ENCODE results near the gene XRRA1. TPM values are rescaled to one million over a fixed set of nuclear protein-coding genes. Genes with fewer than 3 reads are reported as not detected.
A peak's percentile ranks its signal among the peaks of the same experiment; 100 is the strongest.

XRRA1 gene
- total RNA-seq, 1 donor from 2014 or later, result 50.5 TPM

GRCh38 chr11:74927496-74927895, 21.4 kb downstream of the XRRA1 start:
- Mint-ChIP-seq H3K36me3 (ENCODE audit: low read depth) (peaks cover 41% of the 10 kb centered on the region), H3K4me1 (no peaks in the 10 kb centered on the region), H3K27me3 (no peaks in the 10 kb centered on the region), H3K9me3 (no peaks in the 10 kb centered on the region), H3K4me3 (no peak overlapping the region), H3K27ac (no peak overlapping the region)
- CTCF ChIA-PET, result no interaction called here
- ATAC-seq (ENCODE audit: low read depth), result no peak
- POLR2A ChIA-PET, result no interaction called here
- intact Hi-C loops (cut with micrococcal nuclease), result loop anchor here (5.0 kb wide), 1 partner anchor 455 kb away; no protein-coding TSS in a partner anchor
- no peak for DNase-seq
- TF ChIP-seq CTCF (IDR thresholded peaks at IDR 0.05), result no peak

- intact Hi-C loops (cut with micrococcal nuclease), result loop anchor here (5.0 kb wide), 1 partner anchor 456 kb away; no protein-coding TSS in a partner anchor
- no peaks in the 10 kb centered on the region for H3K27me3 Mint-ChIP-seq
- peaks cover 41% of the 10 kb centered on the region for H3K36me3 Mint-ChIP-seq (ENCODE audit: low read depth)
- DNase-seq (no peak), ATAC-seq (ENCODE audit: low read depth) (no peak)
- no peak overlapping the region for H3K4me3 Mint-ChIP-seq
- no peaks in the 10 kb centered on the region for H3K9me3 Mint-ChIP-seq
- ChIA-PET POLR2A (interaction anchor here (0.5 kb wide), 1 partner anchor 1164 kb away, joined by 6 read pairs; no protein-coding TSS in a partner anchor), CTCF (interaction anchor here (1.1 to 1.6 kb wide), 2 partner anchors 105 to 322 kb away, joined by 7 to 8 read pairs; no protein-coding TSS in a partner anchor)
- TF ChIP-seq CTCF (IDR thresholded peaks at IDR 0.05), result no peak
- no peaks in the 10 kb centered on the region for H3K4me1 Mint-ChIP-seq
- no peak overlapping the region for H3K27ac Mint-ChIP-seq
Observed at GRCh38 chr11:74926304-74927030, 22.4 kb downstream of the XRRA1 start.

- DNase-seq (no peak), ATAC-seq (ENCODE audit: low read depth) (no peak)
- H3K27ac Mint-ChIP-seq, result no peak overlapping the region
- peaks cover 48% of the 10 kb centered on the region for H3K36me3 Mint-ChIP-seq (ENCODE audit: low read depth)
- no peaks in the 10 kb centered on the region for H3K27me3 Mint-ChIP-seq
- TF ChIP-seq CTCF (IDR thresholded peaks at IDR 0.05), result no peak
- intact Hi-C loops (cut with micrococcal nuclease), result loop anchor here (5.0 kb wide), 1 partner anchor 457 kb away; no protein-coding TSS in a partner anchor
- no peaks in the 10 kb centered on the region for H3K9me3 Mint-ChIP-seq
- no peak overlapping the region for H3K4me3 Mint-ChIP-seq
- POLR2A ChIA-PET, result interaction anchor here (0.6 kb wide), 1 partner anchor 58 kb away, joined by 12 read pairs; no protein-coding TSS in a partner anchor
- CTCF ChIA-PET, result no interaction called here
- no peaks in the 10 kb centered on the region for H3K4me1 Mint-ChIP-seq
Observed at GRCh38 chr11:74925281-74925680, 23.6 kb downstream of the XRRA1 start.

GRCh38 chr11:74923125-74923524, 25.8 kb downstream of the XRRA1 start:
- intact Hi-C loops (cut with micrococcal nuclease), result no loop called here
- ChIA-PET CTCF (interaction anchor here (1.2 to 2.8 kb wide), 2 partner anchors 99 to 109 kb away, joined by 4 to 8 read pairs; no protein-coding TSS in a partner anchor), POLR2A (no interaction called here)
- Mint-ChIP-seq H3K36me3 (ENCODE audit: low read depth) (peaks cover 69% of the 10 kb centered on the region), H3K27me3 (no peaks in the 10 kb centered on the region), H3K27ac (no peak overlapping the region), H3K4me3 (no peak overlapping the region), H3K4me1 (no peaks in the 10 kb centered on the region), H3K9me3 (no peaks in the 10 kb centered on the region)
- ATAC-seq (ENCODE audit: low read depth) (no peak), DNase-seq (no peak)
- no peak for TF ChIP-seq CTCF (IDR thresholded peaks at IDR 0.05)

GRCh38 chr11:74909812-74910211, 39.1 kb downstream of the XRRA1 start:
- Mint-ChIP-seq H3K4me1 (peaks cover 25% of the 10 kb centered on the region), H3K9me3 (no peaks in the 10 kb centered on the region), H3K27me3 (no peaks in the 10 kb centered on the region), H3K4me3 (peak overlapping the region; percentile 39), H3K27ac (peak overlapping the region; percentile 70), H3K36me3 (ENCODE audit: low read depth) (peaks cover 85% of the 10 kb centered on the region)
- ATAC-seq (ENCODE audit: low read depth), result no peak
- intact Hi-C loops (cut with micrococcal nuclease), result no loop called here
- POLR2A ChIA-PET, result no interaction called here
- no peak for TF ChIP-seq CTCF (IDR thresholded peaks at IDR 0.05)
- CTCF ChIA-PET, result interaction anchor here (1.1 to 1.7 kb wide), 3 partner anchors 19 to 231 kb away, joined by 3 to 5 read pairs (median 4); no protein-coding TSS in a partner anchor
- DNase-seq, result no peak

All from activated B cell treated with CpG ODN at 0.5 μM for 24 hours (primary cell).